Keratinocyte (primary cell): ENCODE measurements around the gene PLD2. TPM values are rescaled to one million over a fixed set of nuclear protein-coding genes. Genes with fewer than 3 reads are reported as not detected.

ENCODE experiments used
- DNase-seq: peaks from one replicate; pipeline ENCODE4 v3.0.0-alpha.2; 2011; ENCODE audit warnings: low read depth, missing footprints, low spot score
- FAIRE-seq: peaks from 2 replicates; lab custom pipeline; 2011; peaks lifted over from hg19 to GRCh38; lab: Jason Lieb, UNC
- H2AFZ ChIP-seq: 2 replicates; pipeline ENCODE4 v1.6.0; 2012; ENCODE audit warnings: low read length, control low read depth, inconsistent platforms; ENCODE audit not compliant: control insufficient read depth
- H3K27ac ChIP-seq: 2 replicates; pipeline ENCODE4 v1.5.1; 2011; ENCODE audit warnings: low read length; ENCODE audit not compliant: control insufficient read depth, insufficient read depth
- H3K27me3 ChIP-seq: 3 replicates; pipeline ENCODE4 v1.6.0; 2011; ENCODE audit warnings: low read length; ENCODE audit not compliant: control insufficient read depth, insufficient read depth; ENCODE audit errors: extremely low read depth
- H3K36me3 ChIP-seq, 2 experiments: 2 replicates in 1 of 2; 3 replicates in 1 of 2; pipeline ENCODE4 v1.5.1; 2011; ENCODE audit warnings: low read length in 2 of 2, mild to moderate bottlenecking in 1 of 2; ENCODE audit not compliant: control insufficient read depth in 2 of 2, insufficient read depth in 2 of 2; ENCODE audit errors: extremely low read depth in 1 of 2
- H3K4me1 ChIP-seq: 3 replicates; pipeline ENCODE4 v1.5.1; 2011; ENCODE audit warnings: low read length; ENCODE audit not compliant: control insufficient read depth, insufficient read depth; ENCODE audit errors: extremely low read depth
- H3K4me2 ChIP-seq: 3 replicates; pipeline ENCODE4 v1.6.0; 2011; ENCODE audit warnings: low read depth, low read length; ENCODE audit not compliant: control insufficient read depth, insufficient read depth; ENCODE audit errors: extremely low read depth
- H3K4me3 ChIP-seq, 3 experiments: fragments of 200-600 bp in 1 of 3; sonication (generic) in 1 of 3; 2 replicates in 2 of 3; 3 replicates in 1 of 3; pipeline ENCODE4 v1.5.1; 2011 to 2016; ENCODE audit warnings: low read length in 3 of 3, mild to moderate bottlenecking in 3 of 3, control low read depth in 2 of 3, inconsistent platforms in 1 of 3, low read depth in 1 of 3, mixed read lengths in 1 of 3, mixed run types in 1 of 3, moderate library complexity in 1 of 3; ENCODE audit not compliant: control insufficient read depth in 2 of 3, insufficient read depth in 2 of 3; ENCODE audit errors: extremely low read depth in 1 of 3
- H3K79me2 ChIP-seq: 2 replicates; pipeline ENCODE4 v1.6.0; 2012; ENCODE audit warnings: low read length; ENCODE audit not compliant: control insufficient read depth, insufficient read depth
- H3K9ac ChIP-seq: 3 replicates; pipeline ENCODE4 v1.6.0; 2011; ENCODE audit warnings: low read length; ENCODE audit not compliant: control insufficient read depth, insufficient read depth; ENCODE audit errors: extremely low read depth
- H3K9me1 ChIP-seq: 3 replicates; pipeline ENCODE4 v1.6.0; 2011; ENCODE audit warnings: low read length; ENCODE audit not compliant: control insufficient read depth, insufficient read depth; ENCODE audit errors: extremely low read depth
- H3K9me3 ChIP-seq: 2 replicates; pipeline ENCODE4 v1.5.1; 2012; ENCODE audit warnings: low read depth, low read length; ENCODE audit not compliant: control insufficient read depth
- H4K20me1 ChIP-seq: 3 replicates; pipeline ENCODE4 v1.6.0; 2011; ENCODE audit warnings: low read length; ENCODE audit not compliant: control insufficient read depth, insufficient read depth; ENCODE audit errors: extremely low read depth
- CTCF ChIP-seq, 3 experiments: IDR thresholded peaks in 1 of 3; conservative IDR thresholded peaks in 1 of 3; optimal IDR thresholded peaks in 1 of 3; 2 replicates in 2 of 3; 3 replicates in 1 of 3; pipeline versions ENCODE3 to v1.5.1; 2011; ENCODE audit warnings: low read length in 3 of 3, mild to moderate bottlenecking in 3 of 3, moderate library complexity in 2 of 3, control low read depth in 1 of 3, inconsistent platforms in 1 of 3; ENCODE audit not compliant: insufficient read depth in 2 of 3; ENCODE audit errors: extremely low read depth in 1 of 3
- EZH2 ChIP-seq: IDR thresholded peaks from one replicate; pipeline ENCODE4 v1.6.1; 2012; ENCODE audit warnings: inconsistent platforms, mild to moderate bottlenecking, low read length, moderate library complexity
- dilution Hi-C: fragments of 300-500 bp; cut with MboI; formaldehyde crosslinking; loops from one replicate; pipeline ENCODE4 v1.7.0; 2020; ENCODE audit warnings: low sequenced_read_pairs; ENCODE audit not compliant: extremely low pct_ligation_motif_present
- polyA plus RNA-seq, 5 experiments: library from polyadenylated mRNA; depleted of rRNA in 3 of 5; stranded (reverse) in 3 of 5; stranded (forward) in 1 of 5; unstranded in 1 of 5; fragments of >200 nt; gene quantifications; 1 replicate in 1 of 5; 2 replicates in 3 of 5; 3 replicates in 1 of 5; pipeline versions ENCODE4 v1.2.1 to v1.2.3, GENCODE V29; 2011 to 2012; ENCODE audit warnings: missing spikeins in 2 of 5, low read depth in 1 of 5, low replicate concordance in 1 of 5

The PLD2 gene
- polyA plus RNA-seq, 1 donor (not counting 4 experiments of a cell fraction or from before 2014, with no cell fraction given), result 33.3 TPM

GRCh38 chr17:4854111-4854681, 47.2 kb downstream of the PLD2 start:
- Histone ChIP-seq H2AFZ (no peak overlapping the region), H3K36me3 (peaks cover 1 to 9% of the 10 kb centered on the region in 2 experiments), H3K27ac (peak overlapping the region; percentile 96), H3K79me2 (peaks cover 44% of the 10 kb centered on the region), H3K9me1 (peaks cover 2% of the 10 kb centered on the region), H3K9me3 (no peaks in the 10 kb centered on the region), H3K27me3 (no peaks in the 10 kb centered on the region), H3K9ac (peak overlapping the region; percentile 76), H4K20me1 (no peaks in the 10 kb centered on the region), H3K4me3 (peak overlapping the region in 2 of 3 experiments; percentile 2 to 47), H3K4me1 (peaks cover 84% of the 10 kb centered on the region), H3K4me2 (peak overlapping the region; percentile 60)
- FAIRE-seq (peak; percentile 99), DNase-seq (peak; percentile 98)
- TF ChIP-seq CTCF (optimal IDR thresholded peaks at IDR 0.05 in 1 of 3, IDR thresholded peaks at IDR 0.05 in 1 of 3, conservative IDR thresholded peaks at IDR 0.05 in 1 of 3; ENCODE audit: extremely low read depth in 1 of 3, insufficient read depth in 2 of 3, low read length in 3 of 3) (no peak), EZH2 (no peak)
- dilution Hi-C loops, result no loop called here

GRCh38 chr17:4856271-4856936, 49.5 kb downstream of the PLD2 start:
- peaks cover under 1% of the 10 kb centered on the region for H3K9me1 ChIP-seq
- no peak overlapping the region for H3K9ac ChIP-seq
- no peak for DNase-seq
- H4K20me1 ChIP-seq, result no peaks in the 10 kb centered on the region
- no peak overlapping the region for H2AFZ ChIP-seq
- no peaks in the 10 kb centered on the region for H3K9me3 ChIP-seq
- FAIRE-seq, result no peak
- peaks cover 54% of the 10 kb centered on the region for H3K79me2 ChIP-seq
- no peak overlapping the region for H3K27ac ChIP-seq
- TF ChIP-seq EZH2, result no peak
- no peak for TF ChIP-seq CTCF (optimal IDR thresholded peaks at IDR 0.05 in 1 of 3, IDR thresholded peaks at IDR 0.05 in 1 of 3, conservative IDR thresholded peaks at IDR 0.05 in 1 of 3; ENCODE audit: extremely low read depth in 1 of 3, insufficient read depth in 2 of 3, low read length in 3 of 3)
- no peak overlapping the region for H3K4me2 ChIP-seq
- H3K27me3 ChIP-seq, result no peaks in the 10 kb centered on the region
- dilution Hi-C loops, result no loop called here
- H3K4me1 ChIP-seq, result peaks cover 79% of the 10 kb centered on the region
- peaks cover 1 to 16% of the 10 kb centered on the region in 2 experiments for H3K36me3 ChIP-seq
- no peak overlapping the region for H3K4me3 ChIP-seq
